ENCODE results near the gene CCDC88B.
A peak's percentile ranks its signal among the peaks of the same experiment; 100 is the strongest.

- TF ChIP-seq POLR2A (IDR thresholded peaks at IDR 0.05) (no peak), POLR2AphosphoS5 (IDR thresholded peaks at IDR 0.05; ENCODE audit: insufficient read depth in 1 of 2, low read depth in 1 of 2) (peak in 1 of 2 donors; percentile 29), CTCF (IDR thresholded peaks at IDR 0.05) (no peak)
Measured at GRCh38 chr11:64378335-64378880, 38.4 kb downstream of the CCDC88B start.
